Measurements from ENCODE around the gene FKBP10.
"Not testable (repeated sequence)": the region's sequence is repeated elsewhere in the genome, so short reads cannot be mapped to it uniquely, and the experiment has no call there.

The FKBP10 gene

DNA sequence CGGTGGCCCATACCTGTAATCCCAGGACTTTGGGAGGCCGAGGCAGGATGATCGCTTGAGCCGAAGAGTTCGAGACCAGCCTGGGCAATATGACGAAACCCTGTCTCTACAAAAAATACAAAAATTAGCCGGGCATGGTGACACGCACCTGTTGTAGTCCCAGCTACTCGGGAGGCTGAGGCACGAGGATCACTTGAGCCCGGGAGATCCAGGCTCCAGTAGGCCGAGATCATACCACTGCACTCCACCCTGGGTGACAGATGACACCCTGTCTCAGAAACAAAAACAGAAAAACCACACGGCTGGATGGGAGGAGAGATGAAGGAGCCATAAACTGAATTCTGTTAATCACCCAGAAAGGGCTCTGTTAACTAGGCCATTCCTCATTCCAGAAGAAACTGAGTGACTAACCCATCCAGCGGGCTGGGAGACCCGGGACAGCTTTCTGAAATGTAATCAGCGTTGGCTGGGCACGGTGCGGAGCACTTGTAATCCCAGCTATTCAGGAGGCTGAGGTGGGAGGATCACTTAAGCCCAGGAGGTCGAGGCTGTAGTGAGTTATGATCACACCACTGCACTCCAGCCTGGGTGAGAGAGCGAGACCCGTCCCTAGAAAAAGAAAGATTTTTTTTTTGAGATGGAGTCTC, 23.9 kb downstream of the FKBP10 start:
- DNase-seq (ENCODE audit: extremely low read depth in 1 of 2, low read depth in 1 of 2), result no peak

DNA sequence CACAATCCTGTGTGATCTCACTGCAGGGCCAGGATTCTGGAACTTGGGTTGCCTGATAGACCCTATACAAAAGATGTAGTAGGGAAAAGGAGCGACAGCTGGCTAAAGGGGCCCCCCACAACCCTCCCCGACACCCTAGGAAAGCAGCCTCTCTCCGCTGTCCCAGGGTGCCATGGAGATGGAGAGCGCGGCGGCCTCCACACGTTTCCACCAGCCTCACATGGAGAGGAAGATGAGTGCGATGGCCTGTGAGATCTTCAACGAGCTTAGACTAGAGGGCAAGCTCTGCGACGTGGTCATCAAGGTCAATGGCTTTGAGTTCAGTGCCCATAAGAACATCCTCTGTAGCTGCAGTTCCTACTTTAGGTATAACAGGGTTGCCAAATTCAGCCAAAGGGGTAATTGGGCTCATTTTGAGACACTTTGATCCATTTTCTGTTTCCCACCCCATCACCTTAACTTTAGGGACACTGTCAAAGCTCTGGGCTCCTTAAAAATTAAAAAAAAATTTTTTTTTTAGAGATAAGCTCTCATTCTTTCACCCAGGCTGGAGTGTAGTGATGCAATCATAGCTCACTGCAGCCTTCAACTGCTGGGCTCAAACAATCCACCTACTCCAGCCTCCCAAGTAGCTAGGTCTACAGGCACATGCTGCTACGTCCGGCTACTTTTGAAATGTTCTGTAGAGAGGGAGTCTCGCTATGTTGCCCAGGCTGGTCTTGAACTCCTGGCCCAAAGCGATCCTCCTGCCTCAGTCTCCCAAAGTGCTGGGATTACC, 25.1 kb downstream of the FKBP10 start, which contains the start of gene KLHL10:
KLHL10 (plus strand) TSS at position 65 of the 778 bp plus-strand sequence; CDS start at position 173, 108 bp downstream.
- DNase-seq (ENCODE audit: extremely low read depth in 1 of 2, low read depth in 1 of 2), result no peak

GRCh38 chr17:41839448-41839847, 26.6 kb downstream of the FKBP10 start:
- not testable (repeated sequence) for DNase-seq (ENCODE audit: extremely low read depth in 1 of 2, low read depth in 1 of 2)

GRCh38 chr17:41840781-41841180, 28.0 kb downstream of the FKBP10 start:
- not testable (repeated sequence) for DNase-seq (ENCODE audit: extremely low read depth in 1 of 2, low read depth in 1 of 2)

DNA sequence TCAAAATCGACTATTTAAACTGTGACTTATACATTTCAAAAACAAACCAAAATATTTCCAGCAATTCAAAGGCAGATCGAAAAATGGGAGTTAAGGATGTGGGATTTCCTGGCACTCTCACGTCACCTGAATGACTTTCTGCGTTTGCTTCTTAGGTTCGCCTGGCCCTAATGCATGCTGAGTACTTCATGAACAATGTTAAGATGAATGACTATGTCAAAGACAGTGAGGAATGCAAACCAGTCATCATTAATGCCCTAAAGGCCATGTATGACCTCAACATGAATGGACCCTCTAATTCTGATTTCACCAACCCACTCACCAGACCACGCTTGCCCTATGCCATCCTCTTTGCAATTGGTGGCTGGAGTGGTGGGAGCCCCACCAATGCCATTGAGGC, 32.2 kb downstream of the FKBP10 start:
- DNase-seq (ENCODE audit: extremely low read depth in 1 of 2, low read depth in 1 of 2), result no peak

DNA sequence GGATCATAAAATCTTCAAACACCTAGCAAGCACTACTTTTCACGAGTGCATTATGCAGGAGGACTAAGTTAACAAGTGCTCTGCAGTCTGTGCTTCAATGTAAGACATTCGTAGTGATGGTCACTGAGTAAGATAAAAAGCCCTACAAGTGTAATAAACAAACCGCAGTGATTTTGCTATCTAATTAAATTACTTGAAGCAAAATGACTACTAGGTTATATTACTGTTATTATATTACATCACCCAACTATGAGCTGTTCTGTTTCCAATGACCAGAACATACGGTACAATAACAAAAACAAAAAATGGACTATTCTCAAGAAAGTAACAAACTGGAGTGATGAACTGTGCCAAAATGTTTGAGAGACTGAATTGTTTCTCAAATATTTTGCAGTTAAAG, 36.0 kb downstream of the FKBP10 start:
- DNase-seq (ENCODE audit: extremely low read depth in 1 of 2, low read depth in 1 of 2), result no peak

DNA sequence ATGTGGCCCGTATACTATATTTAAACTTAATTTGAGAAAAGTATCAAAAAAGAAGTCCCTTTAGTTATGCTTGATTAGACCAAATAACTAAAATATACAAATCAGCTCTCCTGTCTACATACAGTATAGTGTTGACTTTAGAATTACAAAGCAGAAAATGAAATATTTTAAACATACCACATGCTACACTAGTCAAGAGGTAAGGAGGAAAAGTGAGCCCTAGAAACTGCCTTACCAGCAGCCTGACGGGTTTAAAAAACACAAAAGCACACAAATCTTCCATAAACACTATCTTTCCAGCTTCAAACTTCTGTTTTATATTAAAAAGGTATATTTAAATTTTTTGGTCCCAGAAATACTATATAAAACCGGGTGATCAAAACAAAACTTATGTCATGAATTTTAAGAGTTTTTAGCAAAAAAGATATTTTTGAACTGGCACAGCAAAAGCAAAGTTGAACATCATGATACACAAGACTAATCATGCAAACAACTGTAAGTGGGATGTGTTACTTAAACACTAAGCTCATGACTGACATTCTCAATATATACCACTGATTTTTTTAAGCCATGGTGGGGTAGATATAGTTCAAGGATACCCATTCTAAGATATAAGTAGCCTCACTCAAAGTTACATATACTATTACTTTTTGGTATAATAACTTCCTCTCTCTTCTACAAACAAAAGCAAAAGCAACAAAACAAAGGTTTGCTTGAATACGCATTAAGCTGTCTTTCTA, 36.6 kb downstream of the FKBP10 start:
- DNase-seq (ENCODE audit: extremely low read depth in 1 of 2, low read depth in 1 of 2), result no peak

DNA sequence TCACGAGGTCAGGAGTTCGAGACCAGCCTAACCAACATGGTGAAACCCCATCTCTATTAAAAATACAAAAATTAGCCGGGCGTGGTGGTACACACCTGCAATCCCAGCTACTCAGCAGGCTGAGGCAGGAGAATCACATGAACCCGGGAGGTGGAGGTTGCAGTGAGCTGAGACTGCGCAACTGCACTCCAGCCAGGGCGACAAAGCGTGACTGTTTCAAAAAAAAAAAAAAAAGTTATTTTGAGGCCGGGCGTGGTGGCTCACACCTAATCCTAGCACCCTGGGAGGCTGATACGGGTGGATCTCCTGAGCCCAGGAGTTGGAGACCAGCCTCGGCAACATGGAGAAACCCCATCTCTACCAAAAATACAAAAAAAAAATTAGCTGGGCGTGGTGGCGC, 38.6 kb downstream of the FKBP10 start:
- DNase-seq (ENCODE audit: extremely low read depth in 1 of 2, low read depth in 1 of 2), result not testable (repeated sequence)

DNA sequence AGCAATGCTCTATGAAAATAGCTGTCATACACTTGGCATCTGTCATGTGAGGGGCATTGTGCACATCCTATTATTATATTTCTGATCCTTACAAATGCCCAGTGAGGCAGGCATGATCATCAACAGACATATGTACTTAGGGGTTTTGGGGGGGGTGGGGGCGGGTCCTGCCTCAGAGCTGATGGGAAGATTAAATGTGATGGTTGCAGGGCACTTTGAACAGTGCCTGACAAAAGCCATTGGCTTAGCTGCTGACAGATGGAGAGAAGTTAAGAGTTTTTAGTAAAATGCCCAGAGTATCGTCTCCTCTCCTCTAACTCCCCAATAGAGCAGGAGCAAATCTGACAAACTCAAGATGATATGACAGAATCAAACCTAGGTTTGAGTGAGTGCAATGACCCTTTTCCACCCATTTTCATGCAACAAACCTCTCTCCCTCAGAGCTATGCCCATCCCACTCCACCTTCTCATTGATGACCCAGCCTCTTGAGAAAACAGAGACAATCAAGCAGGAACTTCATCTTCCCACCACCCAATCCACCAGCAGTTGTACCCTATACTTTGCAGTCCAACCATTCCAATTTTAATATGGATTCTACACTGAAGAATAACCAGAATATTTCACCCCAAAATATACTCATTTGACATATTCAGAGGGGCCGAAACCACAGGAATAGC, 47.6 kb downstream of the FKBP10 start:
- no peak for DNase-seq (ENCODE audit: extremely low read depth in 1 of 2, low read depth in 1 of 2)

GRCh38 chr17:41863074-41863848, 50.5 kb downstream of the FKBP10 start:
- DNase-seq (ENCODE audit: extremely low read depth in 1 of 2, low read depth in 1 of 2), result peak; percentile 18 to 29

DNA sequence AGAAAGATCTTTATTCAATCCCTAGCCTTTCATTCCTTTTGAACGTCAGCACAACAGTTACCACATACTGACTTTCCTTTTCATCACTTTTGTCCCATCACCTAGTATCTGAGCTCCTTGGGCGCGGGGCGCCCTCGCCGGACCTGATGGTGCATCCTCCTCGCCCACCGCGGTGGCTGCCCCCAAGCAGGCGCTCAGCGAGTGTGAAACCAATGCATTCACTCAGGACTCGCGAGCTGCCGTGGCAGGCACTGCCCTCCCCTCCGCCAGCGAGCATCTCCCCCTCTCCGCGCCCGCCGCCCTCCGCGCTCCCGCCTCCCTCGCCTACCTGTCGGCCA, 51.7 kb downstream of the FKBP10 start:
- DNase-seq (ENCODE audit: extremely low read depth in 1 of 2, low read depth in 1 of 2), result peak in 1 of 2 donors; percentile 32

GRCh38 chr17:41864836-41865595, 52.2 kb downstream of the FKBP10 start, which contains the start of gene KLHL11:
KLHL11 (minus strand) TSS chr17:41865423; CDS start chr17:41865370, 53 bp downstream.
- DNase-seq (ENCODE audit: extremely low read depth in 1 of 2, low read depth in 1 of 2), result peak; percentile 79 to 85

GRCh38 chr17:41865596-41865893, 52.7 kb downstream of the FKBP10 start:
- DNase-seq (ENCODE audit: extremely low read depth in 1 of 2, low read depth in 1 of 2), result no peak

GRCh38 chr17:41868568-41868967, 55.8 kb downstream of the FKBP10 start:
- DNase-seq (ENCODE audit: extremely low read depth in 1 of 2, low read depth in 1 of 2), result no peak

GRCh38 chr17:41869426-41869825, 56.6 kb downstream of the FKBP10 start:
- DNase-seq (ENCODE audit: extremely low read depth in 1 of 2, low read depth in 1 of 2), result peak in 1 of 2 donors; percentile 10

DNA sequence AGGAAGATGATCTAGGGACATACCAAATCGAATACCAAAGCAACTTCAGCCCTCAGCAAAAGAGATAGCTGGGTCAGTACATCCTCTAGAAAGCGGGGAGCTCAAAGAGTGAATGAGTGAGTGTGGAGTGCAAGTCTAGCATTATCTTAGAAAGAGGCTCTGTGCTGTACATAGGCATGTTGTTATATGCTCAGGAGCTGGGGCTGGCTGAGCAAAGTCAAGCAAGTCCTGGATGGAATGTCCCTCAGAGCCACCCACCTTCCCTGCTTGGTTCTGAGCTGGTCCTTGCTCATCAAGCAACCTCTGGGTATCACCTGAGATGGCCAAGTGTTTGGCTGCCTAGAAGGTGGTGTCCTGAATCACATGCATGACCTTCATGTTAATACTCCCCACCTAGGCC, 57.3 kb downstream of the FKBP10 start:
- no peak for DNase-seq (ENCODE audit: extremely low read depth in 1 of 2, low read depth in 1 of 2)

GRCh38 chr17:41870627-41871026, 57.8 kb downstream of the FKBP10 start:
- DNase-seq (ENCODE audit: extremely low read depth in 1 of 2, low read depth in 1 of 2), result no peak

GRCh38 chr17:41871789-41872188, 59.0 kb downstream of the FKBP10 start:
- DNase-seq (ENCODE audit: extremely low read depth in 1 of 2, low read depth in 1 of 2), result no peak

Measured in stimulated activated CD8-positive, alpha-beta memory T cell treated with anti-CD3 and anti-CD28 coated beads, Interleukin-7, amount 100 ng/mL, for 48 hours (primary cell).